HG03066 (cell line): ENCODE measurements around the gene GIPR.
"Not testable (repeated sequence)": the region's sequence is repeated elsewhere in the genome, so short reads cannot be mapped to it uniquely, and the experiment has no call there.

Experiments
- ATAC-seq: cut with Tn5 transposase; IDR thresholded peaks from one replicate; pipeline ENCODE4 v1.9.1; 2021; ENCODE audit warnings: low read depth; ENCODE audit not compliant: unreplicated experiment

GIPR gene

DNA sequence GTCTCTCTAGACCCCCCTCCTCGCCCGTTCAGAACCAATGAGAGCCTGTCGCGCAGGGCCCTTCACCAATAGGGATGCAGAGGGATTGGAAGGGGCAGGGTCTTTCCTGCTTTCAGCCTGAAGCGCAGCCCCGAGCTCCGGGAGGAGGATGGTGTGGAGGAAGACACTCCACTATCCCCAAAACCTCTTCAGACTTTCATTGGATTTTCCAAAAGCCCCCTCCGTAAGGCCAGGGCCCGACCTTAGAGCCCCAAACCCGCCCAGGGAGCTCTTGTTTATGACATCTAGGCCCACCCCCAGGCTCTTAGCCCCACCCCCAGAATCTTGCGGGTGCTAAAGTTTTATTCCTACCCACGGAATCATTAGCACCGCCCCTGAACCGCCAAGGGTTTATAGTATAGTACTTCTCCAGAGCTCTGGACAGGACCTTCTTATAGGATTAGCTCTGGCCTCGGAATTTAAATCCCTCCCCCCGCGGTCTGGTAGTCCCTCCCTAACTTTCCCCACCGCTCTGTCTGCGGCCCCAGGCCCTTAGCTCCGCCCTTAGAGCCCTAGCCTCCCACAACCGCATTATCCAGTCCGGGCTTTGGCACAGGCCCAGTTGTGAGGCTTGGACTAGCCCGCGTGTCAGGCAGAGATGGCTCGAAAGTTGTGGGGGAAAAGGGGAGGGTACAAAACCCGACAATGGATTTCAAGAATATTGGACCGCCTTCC is 22.2 kb upstream of the GIPR start:
- peak; percentile 32 for ATAC-seq

DNA sequence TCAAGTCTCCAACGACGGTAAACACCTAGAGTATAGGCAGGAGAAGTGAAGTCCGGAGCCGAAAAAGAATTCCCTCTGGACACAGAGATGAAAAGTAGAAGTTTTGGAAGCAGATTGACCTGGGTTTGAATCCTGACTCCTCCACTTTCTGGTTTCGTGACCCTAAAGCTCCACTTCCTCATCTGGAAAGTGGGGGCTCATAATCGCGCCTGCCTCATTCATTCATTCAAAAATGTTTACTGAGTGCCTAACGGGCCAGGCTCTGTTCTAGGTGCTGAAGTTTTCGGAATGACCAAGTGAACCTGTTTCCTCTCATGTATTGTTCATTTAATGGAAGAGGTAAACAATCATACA is 21.7 kb upstream of the GIPR start:
- ATAC-seq = no peak

DNA sequence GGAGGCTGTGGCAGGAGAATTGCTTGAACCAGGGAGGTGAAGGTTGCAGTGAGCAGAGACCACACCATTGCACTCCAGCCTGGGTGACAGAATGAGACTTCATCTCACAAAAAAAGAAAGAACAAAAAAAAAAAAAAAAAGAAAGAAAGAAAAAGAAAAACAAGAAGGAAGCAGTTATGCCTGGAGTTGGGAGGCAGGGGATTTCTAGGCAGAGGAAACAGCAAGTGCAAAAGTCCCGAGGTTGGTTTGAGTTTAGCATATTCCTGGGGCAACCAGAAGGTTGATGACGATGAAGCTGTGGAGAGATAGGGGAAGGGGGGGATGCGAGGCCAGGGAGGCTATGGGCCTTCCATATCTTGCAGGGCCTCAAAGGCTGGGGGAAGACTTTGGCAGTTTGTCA is 17.3 kb upstream of the GIPR start:
- no peak for ATAC-seq

DNA sequence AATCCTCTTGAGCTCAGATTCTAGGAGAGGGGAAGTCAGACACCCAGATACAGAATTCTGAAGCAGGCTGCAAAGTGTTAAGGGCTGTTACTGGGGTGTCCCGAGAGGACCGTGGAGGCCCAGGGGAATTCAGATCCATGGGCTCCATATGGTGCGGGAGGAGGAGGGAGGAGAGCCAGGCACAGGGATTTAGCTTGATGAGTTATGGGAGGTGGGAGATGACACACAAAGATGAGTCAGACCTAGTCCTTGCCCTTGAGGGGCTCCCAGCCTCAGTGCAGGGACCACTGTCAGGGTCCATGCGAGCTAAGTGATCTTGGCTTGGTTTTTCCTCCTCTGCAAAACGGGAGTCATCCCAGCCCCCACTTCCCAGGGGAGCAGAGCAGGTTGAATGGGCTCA is 14.4 kb upstream of the GIPR start:
- no peak for ATAC-seq

DNA sequence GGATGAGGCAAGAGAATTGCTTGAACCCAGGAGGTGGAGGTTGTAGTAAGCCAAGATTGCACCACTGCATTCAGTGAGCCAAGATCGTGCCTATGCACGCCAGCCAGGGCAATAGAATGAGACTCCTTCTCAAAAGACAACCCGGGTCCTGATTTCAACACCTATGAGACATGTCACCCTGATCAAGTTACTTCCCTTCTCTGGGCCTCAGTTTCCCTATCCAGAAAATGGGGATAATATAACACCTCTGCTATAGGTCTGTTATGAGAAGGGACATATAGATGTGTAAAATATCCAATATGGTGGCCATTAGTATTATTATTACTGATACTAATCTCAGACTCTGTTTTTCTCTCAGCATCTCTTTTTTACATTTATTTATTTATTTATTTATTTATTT is 12.9 kb upstream of the GIPR start:
- no peak for ATAC-seq

DNA sequence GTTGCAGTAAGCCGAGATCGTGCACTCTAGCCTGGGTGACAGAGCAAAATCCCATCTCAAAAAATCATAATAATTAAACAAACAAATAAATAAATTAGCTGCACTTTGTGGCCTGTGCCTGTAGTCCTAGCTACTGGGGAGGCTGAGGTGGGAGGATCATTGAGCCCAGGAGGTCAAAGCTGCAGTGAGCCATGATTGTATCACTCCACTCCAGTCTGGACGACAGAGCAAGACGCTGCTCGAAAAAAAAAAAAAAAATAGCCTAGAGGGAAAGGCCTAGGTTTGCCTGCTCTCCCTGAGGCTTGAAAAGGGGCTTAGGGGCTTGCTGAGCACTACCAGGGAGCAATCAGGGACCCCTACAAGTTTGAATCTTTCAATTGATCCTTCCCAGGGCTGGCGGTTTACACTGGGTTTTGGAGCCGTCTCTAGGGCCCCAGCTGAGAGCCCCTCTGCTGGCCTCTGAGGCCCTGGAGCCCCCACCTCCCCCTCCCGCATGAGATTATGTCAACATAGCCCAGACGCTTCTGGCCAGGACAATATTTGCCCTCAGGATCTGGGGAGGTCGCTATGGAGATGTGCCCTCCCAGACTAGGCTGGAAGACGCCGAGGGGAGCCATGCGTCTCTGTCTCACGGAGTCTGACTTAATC is 10.4 kb upstream of the GIPR start:
- no peak for ATAC-seq

DNA sequence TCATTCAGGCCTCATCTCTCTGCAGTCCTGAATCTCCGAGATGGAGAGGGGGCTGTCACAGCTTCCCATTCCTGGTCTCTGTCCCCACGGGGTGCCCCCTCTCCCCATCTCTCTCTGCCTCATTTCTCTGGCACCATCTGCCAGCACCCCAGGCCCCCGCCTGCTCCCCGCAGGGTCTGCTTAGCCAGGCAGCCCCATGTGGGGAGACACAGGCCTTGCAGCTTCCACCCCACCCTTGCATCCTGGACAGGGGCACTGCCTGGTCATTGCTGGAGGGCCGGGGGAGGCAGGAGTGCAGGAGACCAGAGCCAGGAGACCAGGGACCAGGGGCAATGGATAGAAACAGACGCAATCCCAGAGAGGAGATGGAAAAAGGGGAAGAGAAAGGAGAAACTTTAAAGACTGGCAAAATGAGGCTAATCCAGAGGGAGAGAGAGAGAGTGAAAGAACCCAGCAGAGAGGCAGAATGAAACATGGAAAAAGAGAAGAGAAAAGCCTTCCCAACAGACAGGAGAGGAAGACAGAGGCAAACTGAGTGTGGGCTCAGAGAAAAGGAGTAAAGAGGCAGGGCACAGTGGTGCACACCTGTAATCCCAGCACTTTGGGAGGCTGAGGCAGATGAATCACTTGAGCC is 8.8 kb upstream of the GIPR start:
- no peak for ATAC-seq

DNA sequence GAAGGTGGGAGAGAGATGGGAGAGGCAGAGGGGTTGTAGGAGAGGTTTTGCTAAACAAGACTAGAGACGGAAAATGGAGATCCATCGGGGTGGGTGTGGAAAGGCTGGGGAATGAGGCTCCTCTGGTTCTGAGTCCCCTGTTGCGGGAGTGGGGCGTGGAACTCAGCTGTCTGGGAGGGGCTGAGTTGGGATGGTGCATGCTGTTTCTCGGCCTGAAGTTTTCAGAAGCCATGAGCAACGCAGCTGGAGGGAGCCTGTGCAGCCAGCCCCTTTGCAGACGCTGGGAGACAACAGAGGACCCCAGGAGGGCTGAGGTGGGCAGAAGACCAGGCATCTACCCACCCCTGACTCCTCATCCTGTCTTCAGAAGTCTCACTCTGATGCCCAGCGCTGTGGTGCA is 7.4 kb upstream of the GIPR start:
- no peak for ATAC-seq

DNA sequence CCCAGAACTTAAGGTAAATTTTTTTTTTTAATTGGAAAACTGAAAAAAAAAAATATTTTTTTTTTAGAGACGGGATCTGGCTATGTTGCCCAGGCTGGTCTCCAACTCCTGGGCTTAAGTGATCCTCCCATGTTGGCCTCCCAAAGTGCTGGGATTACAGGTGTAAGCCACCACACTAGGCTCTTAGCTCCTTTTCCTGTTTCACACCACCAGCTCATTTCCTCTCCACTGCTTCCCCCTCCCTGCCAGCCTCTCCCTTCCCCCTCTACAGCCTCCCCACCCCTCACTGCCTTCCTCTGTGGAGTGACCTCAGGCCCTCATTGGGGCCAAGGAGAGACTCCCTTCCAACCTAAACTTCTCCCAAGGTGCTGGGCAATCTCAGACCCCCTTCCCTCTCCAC is 4.2 kb upstream of the GIPR start:
- no peak for ATAC-seq

DNA sequence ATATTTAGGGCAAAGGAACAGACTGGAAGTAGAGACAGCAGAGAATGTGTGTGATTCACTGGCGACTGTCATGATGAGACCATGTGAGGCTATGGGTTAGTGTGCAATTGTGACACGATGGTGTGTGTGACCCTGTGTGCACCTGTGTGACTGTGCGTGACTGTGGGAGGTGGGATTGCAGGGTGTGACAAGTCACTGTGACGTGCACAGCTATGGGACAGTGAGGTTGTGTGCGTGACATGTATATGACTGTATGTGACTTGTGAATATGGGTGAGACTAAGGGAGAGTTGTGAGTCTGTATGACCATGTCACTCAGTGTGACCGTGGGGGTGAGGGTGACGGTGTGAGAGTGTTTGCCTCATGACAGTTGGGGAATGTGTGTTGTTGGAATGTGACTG is 3.4 kb upstream of the GIPR start:
- ATAC-seq = no peak

DNA sequence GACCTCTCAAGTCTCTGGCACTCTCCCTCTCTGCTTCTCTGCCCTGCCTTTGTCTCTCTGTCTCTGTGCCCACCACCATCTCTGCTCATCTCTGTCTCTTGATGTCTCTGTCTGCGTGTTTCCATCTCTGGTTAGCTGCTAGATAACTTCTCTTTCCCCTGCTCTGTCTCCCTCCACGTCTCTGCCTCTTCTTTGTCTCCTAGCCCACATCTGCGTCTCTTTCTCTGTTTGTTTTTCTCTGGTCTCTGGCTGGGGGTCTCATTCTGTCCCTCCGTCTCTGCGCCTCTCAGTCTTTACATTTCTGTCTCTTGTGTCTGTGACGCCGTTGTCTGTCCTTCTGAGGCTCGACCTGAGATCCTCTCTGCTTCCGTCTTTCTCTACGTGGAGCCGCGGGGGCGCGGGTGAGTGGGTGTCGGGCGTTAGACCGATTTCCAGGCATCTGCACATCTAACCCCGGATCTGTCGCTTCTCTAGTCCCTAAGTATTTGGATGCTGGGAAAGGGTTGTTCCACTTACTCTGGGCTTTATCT is 386 bp downstream of the GIPR start:
- ATAC-seq = no peak

DNA sequence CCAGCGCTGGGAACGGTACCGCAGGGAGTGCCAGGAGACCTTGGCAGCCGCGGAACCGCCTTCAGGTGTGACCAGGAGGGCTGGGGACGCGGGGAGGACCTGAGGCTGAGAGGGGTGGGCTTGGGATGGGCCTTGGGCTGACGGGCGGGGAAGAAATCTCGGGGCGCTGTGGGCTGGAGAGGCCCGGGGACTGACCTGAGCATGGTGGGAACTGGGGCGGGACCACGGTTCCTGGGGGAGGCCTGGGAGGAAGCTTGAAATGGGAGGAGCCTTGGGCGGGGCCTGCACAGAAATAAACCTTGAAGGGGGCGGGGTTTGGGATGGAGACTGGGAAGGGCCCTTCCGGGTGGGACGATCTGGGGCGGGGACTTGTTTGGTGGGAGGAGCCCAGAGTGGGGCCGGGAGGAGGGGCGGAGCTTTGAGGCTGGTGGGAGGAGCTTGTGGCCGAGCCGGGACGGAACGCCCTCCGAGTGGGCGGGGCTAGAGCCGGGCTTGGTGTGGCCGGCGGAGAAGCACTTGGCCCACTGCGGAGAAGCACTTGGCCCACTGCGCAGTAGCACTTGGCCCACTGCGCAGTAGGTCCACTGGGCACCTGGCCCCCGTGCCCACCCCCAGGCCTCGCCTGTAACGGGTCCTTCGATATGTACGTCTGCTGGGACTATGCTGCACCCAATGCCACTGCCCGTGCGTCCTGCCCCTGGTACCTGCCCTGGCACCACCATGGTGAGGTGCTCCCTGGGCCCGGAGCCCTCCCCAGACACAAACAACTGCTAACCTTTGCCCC is 2.8 kb downstream of the GIPR start:
- no peak for ATAC-seq

DNA sequence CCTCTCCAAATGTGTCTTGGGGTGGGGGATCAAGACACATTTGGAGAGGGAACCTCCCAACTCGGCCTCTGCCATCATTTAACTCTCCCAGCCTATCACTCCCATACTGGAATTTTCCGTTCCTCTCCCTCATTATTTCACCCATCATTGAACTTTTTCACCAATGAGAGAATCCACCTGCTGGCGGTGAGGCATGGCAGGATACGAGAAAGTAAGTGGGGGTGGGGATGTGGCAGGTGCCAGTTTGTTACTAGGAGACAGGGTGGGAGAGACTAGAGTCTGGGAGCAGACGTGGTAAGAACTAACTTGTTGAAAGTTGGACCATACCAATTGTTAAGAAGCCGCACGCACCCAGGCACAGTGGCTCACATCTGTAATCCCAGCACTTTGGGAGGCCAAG is 6.9 kb downstream of the GIPR start:
- ATAC-seq = no peak

DNA sequence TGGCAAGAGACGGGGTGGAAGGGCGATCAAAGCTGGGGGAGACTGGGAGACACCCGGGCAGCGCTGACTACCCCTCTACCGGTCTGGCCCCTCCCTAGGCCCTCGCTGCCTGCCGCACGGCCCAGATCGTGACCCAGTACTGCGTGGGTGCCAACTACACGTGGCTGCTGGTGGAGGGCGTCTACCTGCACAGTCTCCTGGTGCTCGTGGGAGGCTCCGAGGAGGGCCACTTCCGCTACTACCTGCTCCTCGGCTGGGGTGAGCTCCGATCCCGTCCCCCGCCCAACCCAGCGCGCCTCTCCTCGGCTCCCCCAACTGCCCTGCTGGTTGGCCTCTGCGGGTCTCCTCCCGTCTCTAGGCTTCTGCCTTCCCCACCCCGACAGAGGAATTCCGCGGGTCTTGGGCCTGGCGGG is 8.8 kb downstream of the GIPR start:
- ATAC-seq = no peak

DNA sequence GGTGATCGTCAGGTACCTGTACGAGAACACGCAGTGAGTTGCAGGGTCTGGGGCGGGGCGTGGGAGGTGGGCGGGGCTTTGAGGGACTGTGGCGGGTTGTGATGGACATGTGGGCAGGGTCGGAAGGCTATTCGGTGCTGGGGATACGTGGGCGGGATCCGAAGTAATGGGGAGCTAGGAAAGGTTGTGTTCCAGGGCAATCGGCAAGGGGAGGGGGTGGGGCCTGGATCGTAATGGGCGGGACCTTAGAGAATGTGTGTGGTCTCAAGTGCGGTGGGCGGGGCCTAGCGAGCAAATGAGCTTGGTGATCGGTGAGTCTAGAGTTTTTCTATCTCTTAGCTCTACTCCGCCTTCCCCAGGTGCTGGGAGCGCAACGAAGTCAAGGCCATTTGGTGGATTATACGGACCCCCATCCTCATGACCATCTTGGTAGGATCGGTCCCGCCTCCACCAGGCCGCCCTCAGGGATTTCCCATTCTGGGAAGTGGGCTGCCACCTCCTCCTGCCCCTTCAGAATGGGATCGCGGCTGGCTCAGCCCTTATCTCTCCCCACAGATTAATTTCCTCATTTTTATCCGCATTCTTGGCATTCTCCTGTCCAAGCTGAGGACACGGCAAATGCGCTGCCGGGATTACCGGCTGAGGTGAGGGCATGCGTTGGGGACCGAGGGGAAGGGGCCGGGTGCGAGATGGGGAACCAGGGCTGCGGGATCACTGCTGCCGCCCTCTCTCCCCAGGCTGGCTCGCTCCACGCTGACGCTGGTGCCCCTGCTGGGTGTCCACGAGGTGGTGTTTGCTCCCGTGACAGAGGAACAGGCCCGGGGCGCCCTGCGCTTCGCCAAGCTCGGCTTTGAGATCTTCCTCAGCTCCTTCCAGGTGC is 9.6 kb downstream of the GIPR start:
- no peak for ATAC-seq

DNA sequence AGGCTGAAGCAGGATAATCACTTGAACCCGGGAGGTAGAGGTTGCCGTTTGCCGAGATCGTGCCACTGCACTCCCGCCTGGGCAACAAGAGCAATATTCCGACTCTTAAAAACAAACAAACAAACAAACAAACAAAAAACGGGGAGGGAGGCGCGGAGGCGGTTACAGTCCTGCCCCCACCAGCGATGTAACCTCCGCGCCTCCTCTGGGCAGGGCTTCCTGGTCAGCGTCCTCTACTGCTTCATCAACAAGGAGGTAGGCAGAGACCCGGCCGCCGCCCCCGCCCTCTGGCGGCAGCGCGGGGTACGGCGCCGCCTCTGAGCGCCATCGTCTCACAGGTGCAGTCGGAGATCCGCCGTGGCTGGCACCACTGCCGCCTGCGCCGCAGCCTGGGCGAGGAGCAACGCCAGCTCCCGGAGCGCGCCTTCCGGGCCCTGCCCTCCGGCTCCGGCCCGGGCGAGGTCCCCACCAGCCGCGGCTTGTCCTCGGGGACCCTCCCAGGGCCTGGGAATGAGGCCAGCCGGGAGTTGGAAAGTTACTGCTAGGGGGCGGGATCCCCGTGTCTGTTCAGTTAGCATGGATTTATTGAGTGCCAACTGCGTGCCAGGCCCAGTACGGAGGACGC is 13.5 kb downstream of the GIPR start:
- no peak for ATAC-seq

DNA sequence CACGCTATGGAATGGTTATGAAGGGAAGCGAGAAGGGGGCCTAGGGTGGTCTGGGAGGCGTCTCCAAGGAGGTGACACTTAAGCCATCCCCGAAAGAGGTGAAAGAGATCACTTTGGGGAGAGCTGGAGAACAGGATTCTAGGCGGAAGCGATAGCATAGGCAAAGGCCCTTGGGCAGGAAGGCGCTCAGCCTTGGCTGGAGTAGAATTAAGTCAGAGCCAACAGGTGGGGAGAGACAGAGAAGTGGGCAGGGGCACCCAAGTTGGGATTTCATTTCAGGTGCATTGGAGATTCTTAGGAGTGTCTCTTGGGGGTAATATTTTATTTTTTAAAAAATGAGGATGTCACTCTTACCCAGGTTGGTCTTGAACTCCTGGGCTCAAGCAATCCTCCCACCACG is 14.1 kb downstream of the GIPR start:
- no peak for ATAC-seq

DNA sequence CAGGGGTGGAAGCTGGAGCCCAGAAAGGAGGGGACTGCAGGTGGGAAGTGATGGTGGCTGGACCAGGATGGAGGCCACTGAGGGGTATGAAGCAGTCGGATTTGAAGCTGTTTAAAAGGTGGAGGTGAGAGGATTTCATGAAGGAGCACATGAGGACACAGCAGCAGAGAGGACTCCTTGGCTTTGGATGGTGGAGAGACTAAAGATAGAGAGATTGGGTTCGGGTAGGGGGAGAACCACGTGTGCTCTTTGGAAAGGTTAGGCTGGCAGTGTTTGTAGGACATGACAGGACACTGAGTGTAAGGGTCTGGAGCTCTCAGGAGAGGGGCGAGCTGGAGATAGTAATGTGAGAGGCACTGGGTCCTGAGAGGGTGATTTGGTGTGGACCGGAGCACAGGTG is 14.9 kb downstream of the GIPR start:
- no peak for ATAC-seq

DNA sequence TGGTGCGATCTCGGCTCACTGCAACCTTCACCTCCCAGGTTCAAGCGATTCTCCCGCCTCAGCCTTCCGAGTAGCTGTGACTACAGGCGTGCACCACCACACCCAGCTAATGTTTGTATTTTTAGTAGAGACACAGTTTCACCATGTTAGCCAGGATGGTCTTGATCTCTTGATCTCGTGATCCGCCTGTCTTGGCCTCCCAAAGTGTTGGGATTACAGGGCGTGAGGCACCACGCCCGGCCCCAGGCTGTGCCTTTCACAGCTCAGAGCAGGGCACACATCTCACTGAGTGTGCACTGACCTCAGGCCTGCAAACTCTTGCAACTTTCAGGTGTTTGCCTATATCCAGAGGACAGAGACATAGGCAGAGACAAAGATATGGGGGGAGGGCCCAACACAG is 17.0 kb downstream of the GIPR start:
- not testable (repeated sequence) for ATAC-seq

DNA sequence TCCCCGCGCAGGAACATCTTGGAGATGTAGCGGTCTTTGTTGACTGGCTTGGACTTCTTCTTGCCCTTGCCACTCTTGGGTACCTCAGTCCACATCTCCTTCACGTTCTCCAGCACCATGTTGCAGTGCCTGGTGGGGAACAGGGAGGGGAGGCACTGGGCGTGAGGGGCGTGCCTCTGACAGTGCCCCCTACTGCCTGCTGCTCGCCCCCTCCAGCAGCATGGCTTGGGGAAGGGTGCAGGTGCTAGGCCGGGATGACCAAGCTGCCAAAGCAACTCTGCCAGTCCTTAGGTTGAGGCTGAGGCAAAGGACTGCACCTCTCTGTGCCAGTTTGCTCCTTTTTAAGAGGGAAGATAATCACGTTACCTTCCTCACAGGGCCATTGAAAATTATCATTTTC is 19.6 kb downstream of the GIPR start:
- no peak for ATAC-seq
